Measurements from ENCODE around the gene RALGPS1.
"Not testable (repeated sequence)": the region's sequence is repeated elsewhere in the genome, so short reads cannot be mapped to it uniquely, and the experiment has no call there.

RALGPS1 gene

GRCh38 chr9:127140842-127141675 lies 226.5 kb downstream of the RALGPS1 start:
- no peak for TF ChIP-seq CTCF (IDR thresholded peaks at IDR 0.05; ENCODE audit: low read depth, low read length)
- H3K4me3 ChIP-seq (ENCODE audit: low read depth, low read length), result no peak overlapping the region

- TF ChIP-seq CTCF (IDR thresholded peaks at IDR 0.05; ENCODE audit: low read depth, low read length), result no peak
- H3K4me3 ChIP-seq (ENCODE audit: low read depth, low read length), result no peak overlapping the region
Observed at GRCh38 chr9:127142291-127142690, 227.7 kb downstream of the RALGPS1 start.

GRCh38 chr9:127142931-127143464 lies 228.4 kb downstream of the RALGPS1 start:
- TF ChIP-seq CTCF (IDR thresholded peaks at IDR 0.05; ENCODE audit: low read depth, low read length), result no peak
- H3K4me3 ChIP-seq (ENCODE audit: low read depth, low read length), result no peak overlapping the region

GRCh38 chr9:127143920-127144465 lies 229.4 kb downstream of the RALGPS1 start:
- no peak for TF ChIP-seq CTCF (IDR thresholded peaks at IDR 0.05; ENCODE audit: low read depth, low read length)
- no peak overlapping the region for H3K4me3 ChIP-seq (ENCODE audit: low read depth, low read length)

- H3K4me3 ChIP-seq (ENCODE audit: low read depth, low read length), result no peak overlapping the region
Observed at GRCh38 chr9:127144670-127145445, 230.3 kb downstream of the RALGPS1 start.

GRCh38 chr9:127146841-127147240 lies 232.3 kb downstream of the RALGPS1 start:
- H3K4me3 ChIP-seq (ENCODE audit: low read depth, low read length), result not testable (repeated sequence)

More at GRCh38 chr9:127144670-127145445, 230.3 kb downstream of the RALGPS1 start:
- TF ChIP-seq CTCF (IDR thresholded peaks at IDR 0.05; ENCODE audit: low read depth, low read length), result no peak

- no peak overlapping the region for H3K4me3 ChIP-seq (ENCODE audit: low read depth, low read length)
- TF ChIP-seq CTCF (IDR thresholded peaks at IDR 0.05; ENCODE audit: low read depth, low read length), result no peak
Observed at GRCh38 chr9:127147251-127147650, 232.7 kb downstream of the RALGPS1 start.

Data from WI38 (cell line).